T follicular helper cell (primary cell): ENCODE measurements around the gene TSPOAP1.

Experiments
- DNase-seq: peaks from one replicate; pipeline ENCODE4 v3.0.0-alpha.2; 2020; ENCODE audit warnings: low read depth

The TSPOAP1 gene

DNA sequence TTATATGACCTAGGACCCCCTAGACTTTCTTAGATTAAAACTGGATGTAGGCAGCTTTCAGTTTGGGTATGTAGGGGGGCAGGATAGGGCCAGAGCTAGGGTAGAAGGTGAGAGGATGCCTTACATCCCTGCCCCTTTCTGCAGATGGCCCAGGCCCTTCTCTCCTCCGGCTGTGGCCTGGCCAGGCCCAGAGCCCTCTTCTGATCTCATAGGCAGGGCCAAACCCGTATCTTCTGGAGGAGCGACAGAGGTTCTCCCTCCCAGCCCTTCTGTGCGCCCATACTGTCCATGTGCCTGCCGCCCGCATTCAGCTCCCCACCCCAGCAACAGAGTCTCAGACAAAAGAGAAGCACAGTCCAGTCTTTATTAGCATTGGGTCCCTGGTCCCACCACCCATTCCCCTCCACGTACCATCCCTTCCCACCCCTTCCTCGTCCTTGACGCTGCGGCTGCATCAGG is 2.0 kb upstream of the TSPOAP1 start:
- DNase-seq: no peak

DNA sequence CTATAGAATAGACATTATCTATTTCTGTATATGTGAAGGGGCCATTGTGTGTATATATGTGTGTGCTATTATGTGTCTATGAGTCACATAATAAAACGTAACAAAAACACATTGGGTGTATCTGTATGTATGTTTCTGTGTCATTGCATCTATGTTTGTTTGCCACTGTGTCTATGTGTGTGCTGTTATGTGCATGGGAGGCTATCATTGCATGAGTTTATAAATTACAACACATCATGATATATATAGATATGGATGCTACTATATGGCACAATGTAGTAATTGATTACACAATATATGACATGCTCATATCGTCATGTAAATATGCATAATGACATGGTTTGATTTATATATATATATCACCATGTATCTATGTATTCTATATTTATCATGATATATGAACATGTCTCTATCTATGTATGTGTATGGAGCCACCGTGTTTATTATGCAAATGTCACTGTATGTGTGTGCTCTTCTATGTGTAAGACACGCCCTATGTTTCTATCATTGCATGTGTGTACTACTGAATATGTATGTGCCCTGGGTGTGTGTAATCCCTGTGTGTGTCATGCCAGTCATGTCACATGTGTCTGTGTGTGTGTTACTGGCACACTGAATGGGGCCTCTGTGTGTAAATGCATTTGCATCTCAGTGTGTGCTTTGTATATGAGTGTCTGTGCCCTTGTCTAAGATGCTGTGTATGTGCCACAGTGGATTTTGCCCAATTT is 1.4 kb upstream of the TSPOAP1 start:
- no peak for DNase-seq

DNA sequence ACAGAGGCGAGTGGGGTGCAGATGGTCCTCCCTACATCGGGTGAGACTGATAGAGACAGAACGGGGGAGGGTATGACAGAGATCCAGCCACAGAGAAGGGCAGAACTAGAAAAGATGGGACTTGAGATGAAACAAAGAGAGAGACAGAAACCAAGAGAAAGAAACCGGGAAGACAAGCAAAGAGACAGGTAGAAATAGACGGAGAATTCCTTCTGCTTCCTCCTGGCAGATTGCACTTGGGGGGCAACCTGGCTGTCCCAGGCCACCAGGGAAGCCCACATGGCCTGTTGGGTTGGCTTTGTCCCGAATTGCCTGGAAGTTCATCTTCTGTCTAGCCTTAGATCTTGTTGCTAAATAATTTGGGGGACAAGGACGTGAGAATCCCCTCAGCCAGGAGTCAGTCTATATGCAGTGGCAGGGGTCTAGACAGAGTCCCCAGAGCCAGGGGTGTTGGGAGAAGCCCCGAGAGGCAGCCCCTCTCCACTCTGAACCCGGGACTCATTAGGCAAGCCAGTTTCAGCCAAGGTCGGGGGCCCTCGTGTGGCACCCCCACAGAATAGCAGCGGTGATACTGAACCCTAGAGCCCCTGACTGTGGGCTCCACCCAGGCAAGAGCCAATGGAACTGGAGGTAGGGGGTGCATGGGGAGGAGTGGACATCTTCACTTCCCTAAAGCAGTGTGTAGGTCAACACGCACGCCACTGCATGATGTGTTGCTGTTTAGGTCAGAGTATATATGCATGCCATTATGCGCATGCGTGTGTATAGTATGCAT is 627 bp upstream of the TSPOAP1 start:
- peak; percentile 43 for DNase-seq

DNA sequence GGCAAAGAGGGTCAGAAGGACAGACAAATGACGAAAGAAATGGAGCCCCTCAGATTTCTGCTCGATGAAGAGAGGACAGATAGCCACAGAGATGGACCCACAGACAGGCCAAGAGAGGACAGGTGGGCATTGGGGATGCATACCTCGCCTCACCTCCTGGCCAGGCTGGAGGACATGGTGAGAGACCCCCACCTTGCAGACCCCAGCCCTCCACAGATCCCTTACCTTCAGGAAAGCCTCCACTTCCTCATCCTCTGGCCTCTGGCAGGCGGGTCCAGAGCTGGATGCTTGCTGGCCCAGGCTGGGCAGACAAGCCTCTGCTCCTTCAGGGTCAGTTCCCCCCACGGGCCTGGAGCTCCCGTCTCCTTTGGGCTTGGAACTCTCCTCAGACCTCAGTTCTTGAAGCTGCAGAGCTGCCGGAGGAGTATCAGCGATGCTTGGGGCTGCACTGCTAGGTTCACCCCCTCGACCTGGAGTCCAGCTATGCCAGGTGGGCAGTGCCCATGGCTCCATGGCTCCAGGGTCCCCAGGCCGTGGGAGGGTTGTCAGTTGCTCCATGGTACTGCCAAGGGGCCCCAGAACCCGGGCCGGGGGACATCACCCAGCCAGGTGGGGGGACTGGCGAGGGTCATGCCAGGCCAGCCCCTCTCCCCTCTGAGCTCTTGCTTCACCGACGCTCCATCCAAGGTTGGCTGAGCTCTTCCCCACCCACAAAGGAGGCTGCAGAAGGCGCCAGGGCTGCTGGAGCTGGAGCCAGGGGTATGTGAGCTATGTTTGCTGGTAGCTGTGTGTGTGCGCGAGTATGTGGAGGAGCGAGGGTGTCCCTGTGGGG is 1.0 kb downstream of the TSPOAP1 start:
- DNase-seq: no peak

DNA sequence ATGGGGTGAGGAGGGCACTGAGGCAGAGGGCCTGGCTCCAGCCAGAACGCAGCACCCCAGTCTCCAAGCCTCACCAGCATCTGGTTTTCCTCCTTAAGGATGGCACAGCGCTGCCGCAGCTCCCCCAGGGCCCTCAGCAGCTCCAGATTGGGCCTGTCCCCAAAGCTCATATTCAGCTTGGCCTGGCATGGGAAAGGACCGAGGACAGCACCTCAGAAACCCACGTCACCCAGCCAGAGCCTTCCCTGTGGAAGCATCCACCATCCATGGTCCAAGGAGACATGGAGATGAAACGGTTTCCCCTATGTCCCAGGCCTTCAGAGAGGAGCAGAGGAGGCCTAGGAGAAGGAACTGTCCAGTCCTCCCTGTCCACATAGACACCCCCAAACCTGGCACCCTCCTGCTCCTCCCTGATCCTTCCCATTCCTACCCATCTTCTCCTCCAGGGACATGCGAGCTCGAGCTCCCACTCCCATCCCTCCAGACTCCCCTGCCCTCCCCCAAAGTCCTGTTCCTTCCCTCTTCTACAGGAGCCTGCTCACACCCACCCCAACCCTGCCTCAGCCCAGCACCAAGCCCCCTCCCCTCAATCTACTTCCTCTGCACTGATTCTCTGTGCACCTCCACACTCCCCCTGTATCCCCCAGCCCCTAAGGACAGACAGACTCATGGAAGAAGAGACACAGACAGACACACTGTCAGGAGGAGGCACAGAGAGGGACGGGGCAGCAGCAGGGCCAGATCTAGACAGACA is 1.8 kb downstream of the TSPOAP1 start:
- no peak for DNase-seq

DNA sequence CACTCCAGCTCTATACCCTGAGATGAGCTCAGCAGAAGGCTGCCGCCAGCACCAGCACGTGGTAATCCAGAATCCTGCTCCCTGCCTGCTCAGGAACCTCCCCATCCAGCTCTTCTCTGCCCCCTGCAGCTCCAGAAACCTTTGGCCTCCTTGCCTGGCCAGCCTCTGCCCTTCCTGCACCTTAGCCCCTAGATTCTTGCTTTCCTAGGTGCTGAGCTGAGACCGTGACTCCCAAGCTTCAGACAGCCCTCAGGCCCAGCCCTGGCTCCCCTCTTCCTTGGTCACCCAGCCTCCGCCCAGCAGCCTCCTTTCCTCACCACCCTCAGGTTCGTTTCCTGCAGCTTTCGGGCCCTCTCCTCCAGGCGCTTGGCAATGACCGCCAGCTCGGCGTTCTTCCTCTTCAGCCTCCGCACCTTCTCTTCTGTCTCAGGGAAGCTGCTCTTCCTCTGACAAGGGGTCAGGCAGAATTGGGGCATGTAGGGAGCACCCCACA is 2.6 kb downstream of the TSPOAP1 start:
- no peak for DNase-seq

DNA sequence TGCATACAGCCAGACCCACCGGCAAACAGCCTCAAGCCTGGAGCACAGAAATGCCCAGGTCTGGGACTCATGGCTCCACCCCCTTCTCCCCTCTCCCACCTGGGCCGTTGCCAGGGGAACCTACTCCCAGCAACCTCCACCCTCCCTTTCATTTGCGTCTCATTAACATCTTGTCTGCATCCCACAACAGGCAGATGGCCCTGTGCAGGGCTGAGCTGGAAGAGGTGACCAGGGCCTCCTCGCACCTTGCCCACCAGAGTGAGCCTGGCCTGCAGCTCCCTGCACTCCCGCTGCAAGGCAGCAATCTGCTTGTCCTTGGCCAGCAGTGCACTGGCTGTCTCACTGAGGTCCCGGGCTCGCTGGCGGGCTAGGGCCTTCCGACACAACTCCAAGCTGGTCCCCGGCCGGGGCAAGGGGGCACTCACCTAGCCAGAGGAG is 3.3 kb downstream of the TSPOAP1 start:
- no peak for DNase-seq

DNA sequence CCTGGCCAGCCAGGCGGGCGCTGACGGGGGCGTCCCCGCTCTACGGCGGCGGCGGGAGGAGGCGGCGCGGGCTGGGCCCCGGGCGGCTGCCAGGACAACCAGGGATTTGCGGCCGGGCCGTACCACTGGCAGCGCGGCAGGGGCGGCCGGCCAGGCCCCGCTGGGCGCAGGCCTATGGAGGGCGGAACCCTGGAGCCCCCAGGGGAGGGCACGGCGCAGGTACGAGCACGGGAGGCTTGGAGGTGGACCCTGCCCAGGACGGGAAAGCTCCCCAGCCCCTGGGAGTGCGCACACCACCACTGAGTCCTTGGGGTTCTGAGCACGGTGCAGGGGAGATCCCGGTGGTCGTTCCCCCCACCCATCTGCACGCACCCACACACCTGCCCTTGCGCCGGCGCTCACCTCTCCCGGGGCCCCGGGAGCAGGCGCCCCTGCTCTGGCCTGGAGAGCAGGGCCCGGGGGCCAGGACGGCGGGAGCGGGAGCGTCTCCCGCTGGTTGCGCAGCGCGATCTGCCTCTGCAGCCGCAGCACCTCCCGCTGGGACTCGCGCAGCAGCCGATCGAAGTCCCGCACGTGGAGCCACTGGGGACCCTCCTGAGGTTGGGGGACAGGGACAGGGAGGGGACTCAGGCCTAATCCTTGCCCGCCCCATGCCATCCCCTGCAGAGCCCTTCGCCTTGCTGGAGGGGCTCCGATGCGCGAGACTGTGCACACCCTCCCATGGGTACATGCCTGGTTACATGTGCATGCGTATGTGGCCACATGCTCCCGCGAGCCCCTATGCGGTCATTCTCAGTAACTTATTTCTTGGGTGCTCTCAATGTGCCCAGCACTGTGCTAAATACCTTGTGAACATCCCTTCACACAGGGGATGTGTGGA is 3.9 kb downstream of the TSPOAP1 start:
- DNase-seq: no peak

DNA sequence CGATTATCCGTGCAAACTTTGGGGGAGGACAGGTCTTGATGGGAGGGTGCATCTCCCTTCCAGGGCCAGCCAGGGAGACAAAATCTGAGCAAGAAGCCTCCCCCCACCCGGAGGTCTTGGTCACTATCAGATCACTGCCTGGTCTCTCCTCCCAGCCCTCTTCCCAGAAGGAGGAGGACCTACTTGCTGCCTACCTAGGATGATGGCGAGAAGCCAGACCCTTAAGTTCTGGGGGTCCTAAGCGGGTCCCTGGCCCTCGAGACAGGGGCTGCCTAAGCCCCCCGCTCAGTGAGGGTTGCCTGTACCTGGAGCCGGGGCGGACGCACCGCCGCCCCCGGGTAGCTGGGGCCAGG is 4.6 kb downstream of the TSPOAP1 start:
- no peak for DNase-seq

DNA sequence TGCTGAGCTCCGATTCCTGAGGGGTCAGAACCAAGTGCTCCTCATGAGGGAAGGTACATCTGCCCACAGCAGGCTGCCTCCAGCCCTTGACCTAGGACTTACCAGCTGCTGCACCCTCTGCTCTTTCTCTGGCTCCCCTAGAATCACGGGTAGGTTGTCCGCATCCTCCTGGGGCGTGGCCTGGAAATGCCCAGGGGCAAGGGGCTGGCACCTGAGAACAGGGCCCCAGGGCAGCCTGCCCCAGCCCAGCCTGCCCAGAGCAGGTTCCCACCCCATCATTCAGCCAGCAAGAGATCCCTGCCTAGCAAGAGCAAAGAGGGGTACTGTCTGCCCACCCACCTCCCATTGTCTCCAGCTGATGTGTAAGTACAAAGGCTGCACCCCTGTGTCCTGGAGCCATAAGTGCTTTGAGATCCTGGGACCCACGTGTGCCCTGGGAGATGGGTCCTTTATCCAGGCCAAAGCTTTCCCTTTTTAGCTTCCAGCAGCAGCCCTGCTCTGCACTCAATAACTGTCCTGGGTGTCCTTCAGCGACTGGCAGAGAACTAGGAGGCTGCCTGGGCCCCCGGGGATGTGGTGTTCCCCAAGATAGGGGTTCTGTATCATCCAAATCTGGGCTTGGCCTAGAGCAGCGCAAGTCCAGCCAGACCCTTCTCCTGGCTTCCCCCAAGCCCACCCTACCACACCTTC is 5.1 kb downstream of the TSPOAP1 start:
- DNase-seq: no peak

DNA sequence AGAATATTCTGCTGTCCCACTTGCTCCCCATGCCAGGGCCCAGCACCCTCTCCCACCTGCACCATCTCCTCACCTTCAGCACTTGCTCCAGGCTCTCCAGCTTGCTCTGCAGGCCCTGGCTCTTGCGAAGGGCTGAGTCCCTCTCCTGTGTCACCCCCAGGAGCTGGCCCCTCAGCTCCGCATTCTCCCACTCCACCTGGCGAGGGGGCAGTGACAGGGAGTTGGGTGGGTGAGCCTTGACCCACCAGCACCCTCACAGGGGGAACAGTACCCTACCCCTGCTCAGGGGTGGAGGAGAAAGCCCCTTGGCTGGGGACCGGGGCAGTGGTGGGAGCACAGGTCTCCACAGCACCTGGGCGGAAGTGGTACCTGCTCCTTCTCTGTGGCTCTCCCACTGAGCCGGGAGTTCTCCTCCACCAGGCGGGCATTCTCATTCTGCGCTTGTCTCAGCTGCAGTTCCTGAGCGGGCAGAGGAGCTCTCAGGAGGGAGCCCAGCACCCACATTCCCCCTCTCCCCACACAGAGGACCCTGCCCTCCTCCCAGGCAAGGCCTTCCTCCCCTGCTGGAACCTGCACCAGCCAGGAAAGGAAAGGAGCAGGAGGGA is 5.9 kb downstream of the TSPOAP1 start:
- no peak for DNase-seq

DNA sequence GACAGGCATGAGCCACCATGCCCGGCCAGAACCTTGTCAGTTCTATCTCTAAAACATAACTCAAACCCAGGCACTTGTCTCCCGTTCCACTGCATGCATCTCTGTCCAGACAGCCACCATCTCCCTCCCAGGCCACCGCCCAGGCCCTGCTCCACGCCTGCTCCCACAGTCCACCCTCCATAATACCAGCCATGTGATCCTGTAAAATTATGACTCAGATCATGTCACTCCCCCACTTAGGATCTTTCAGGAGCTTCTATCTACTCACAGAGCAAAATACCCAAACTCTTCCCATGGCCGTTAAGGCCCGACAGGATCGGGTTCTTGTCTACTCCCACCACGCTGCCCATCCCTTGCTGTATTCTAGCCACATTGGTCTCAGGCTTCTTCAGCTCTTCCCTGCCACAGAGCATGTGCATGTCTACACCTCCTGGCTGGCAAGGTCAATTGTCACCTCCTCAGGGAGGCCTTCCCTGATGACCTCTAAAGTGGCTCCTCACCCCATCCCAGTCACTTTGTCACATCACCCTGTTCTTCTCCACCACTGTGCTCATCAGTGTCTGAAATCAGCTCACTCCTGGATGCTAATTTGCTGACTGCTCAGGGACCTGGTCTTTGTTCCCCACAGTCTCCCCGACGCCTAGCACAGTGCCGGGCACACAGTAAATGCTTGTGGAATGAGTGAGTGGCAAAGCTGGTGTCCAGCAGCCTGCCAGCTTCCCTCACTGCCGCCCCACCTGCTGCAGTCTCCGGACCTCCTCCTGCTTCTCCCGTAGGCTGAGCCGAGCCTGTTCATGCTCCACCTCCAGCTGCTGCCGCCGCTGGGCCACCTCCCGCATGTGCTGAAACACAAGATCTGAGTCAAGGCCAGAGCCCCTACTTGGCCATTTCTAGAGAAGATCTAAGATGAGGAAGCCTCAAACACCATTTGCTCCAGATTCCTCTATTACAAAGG is 6.7 kb downstream of the TSPOAP1 start:
- DNase-seq: no peak

DNA sequence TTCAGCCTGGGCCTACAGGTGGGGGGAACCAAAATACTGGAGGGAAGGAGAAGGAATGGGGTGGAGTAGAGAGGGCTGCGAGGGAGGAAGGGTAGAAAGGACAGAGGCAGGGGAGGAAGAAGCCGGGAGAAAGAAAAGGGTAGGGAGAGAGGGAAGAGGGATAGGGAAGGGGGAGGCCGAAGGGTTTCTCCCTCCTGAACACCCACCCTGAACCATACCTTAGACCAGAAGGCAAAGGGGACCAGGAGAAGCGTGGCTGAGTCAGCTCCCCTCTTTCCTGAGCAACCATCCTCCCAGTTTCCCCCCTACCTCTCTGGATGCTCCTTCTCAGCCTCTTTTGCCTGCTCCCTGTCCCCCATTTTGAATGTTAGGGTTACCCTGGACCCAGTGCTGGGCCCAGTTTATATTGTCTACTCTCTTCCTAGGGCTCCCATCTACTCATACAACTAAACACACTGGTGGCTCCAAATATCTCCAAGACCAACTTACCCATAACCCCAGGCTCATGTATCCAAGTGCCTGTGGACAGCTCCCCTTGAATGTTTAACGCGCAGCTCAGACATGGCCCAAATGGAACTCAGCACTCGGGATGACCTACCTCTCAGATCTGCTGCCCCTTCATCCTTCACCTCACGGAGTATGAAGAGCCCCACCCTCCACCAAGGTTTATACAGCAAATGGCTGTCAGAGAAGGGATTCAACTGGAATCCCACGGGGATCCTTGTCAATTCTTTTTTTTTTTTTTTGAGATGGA is 7.8 kb downstream of the TSPOAP1 start:
- no peak for DNase-seq

DNA sequence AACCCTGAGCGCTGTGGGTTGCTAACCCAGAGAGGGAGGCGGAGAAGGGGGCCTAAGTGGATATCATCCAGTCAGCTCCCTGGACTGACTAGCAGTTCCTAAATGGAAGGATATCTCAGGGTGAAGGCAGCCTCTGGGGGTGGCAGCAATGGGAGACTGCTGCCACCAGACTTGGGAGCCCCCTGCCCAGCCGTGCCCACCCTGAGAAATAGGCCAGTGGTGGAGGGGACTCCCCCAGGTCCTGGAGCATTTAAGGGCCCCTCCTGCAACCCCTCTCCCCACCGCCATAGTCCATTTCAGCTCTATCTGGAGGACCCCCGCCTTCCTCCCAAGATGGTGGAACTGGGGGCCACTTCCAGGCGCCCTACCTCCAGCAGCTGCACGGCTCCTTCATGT is 8.4 kb downstream of the TSPOAP1 start:
- DNase-seq: no peak

DNA sequence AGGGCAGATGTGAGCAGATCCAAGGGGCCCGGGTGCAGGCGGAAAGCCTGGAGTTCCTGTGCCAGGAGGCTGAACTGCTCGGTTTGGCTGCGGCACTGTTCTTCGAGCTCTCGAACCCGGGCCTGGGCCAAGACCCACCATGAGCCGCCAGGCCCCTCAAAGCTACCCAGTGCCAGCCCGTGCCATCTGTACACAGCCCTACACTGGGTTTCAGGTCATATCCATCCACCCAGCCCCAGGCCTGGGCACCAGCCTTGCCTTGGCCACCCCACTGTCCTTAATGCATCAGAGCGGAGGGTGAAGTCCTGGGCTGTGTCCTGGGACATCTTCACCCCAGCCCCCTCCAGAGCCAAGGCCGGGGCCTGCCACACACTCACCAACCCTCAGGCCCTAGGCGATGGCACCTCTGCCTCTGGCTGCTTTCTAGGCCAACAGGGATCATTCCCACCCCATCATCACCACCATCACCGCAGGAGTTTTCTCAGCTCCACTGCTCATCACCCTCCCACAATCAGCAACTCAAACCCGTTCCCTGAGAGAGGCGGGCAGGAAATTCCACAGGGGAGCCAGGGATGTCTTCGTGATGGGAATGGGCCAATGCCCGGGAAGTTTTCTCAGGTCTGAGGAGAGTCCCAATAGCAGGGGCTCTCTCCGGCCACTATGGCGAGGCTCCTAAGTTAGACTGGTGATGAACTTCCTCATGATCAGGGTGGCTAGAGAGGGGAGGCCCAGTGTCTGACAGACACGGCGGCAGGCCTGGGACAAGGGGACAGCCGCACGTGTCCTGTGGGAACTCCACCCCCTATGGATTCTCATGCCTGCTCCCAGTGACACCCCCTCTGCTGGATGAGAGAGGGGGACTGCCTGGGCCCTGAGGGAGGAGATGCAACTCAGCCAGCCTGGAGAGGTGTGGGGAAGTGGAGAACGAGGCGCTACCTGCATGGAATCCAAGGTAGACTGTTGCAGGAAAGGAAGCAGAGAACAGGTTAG is 9.1 kb downstream of the TSPOAP1 start:
- DNase-seq: no peak

DNA sequence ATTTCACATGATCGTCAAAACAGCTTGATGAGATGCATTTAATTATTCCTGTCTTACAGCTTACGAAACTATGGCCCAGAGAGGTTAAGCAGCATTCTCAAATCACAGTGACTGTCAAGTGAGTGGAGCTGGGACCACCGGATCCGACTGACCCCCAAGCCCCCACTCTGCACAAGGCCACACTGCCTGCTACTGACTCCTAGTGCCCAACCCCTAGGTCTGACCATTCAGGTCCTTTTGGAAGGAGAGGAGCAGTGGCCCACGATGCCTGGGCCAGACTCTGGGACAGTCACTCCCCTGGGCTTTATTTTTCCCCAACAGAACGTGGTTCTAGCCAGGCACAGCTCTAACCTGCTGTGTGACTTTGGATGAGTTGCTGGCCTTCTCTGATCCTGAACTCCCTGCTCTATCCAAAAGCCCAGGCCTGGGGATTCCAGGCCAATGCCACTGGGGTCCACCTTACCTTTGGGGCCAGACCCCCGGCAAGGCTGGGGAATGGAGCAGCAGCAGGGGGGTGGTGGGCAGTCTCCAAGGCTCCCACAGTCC is 9.9 kb downstream of the TSPOAP1 start:
- DNase-seq: no peak
